ENCODE results near the gene ZNF652.

Gene ZNF652

DNA sequence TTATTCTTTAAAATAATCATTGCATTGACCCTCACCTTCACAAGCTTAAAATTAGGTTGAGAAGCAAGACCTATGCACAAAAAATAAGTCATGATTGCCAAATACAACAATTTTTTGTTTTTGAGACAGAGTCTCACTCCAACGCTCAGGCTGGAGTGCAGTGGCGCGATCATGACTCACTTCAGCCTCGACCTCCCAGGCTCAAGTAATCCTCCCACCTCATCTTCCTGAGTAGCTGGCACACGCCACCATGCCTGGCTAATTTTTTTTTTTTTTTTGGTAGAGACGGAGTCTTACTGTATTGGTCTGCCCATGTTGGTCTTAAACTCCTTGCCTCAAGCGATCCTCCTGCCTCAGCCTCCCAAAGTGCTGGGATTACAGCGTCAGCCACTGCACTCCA lies 24.2 kb downstream of the ZNF652 start:
- Histone ChIP-seq H3K27ac (no peak overlapping the region), H3K27me3 (no peaks in the 10 kb centered on the region), H3K4me1 (ENCODE audit: control insufficient read depth in 1 of 2, insufficient read depth in 1 of 2, low read depth in 1 of 2, low read length in 1 of 2) (peaks cover 6 to 13% of the 10 kb centered on the region in 2 experiments), H3K9me3 (no peaks in the 10 kb centered on the region), H3K4me3 (ENCODE audit: low read depth in 1 of 2, low read length in 1 of 2) (no peak overlapping the region), H3K36me3 (no peaks in the 10 kb centered on the region)
- TF ChIP-seq, protein P1, sequence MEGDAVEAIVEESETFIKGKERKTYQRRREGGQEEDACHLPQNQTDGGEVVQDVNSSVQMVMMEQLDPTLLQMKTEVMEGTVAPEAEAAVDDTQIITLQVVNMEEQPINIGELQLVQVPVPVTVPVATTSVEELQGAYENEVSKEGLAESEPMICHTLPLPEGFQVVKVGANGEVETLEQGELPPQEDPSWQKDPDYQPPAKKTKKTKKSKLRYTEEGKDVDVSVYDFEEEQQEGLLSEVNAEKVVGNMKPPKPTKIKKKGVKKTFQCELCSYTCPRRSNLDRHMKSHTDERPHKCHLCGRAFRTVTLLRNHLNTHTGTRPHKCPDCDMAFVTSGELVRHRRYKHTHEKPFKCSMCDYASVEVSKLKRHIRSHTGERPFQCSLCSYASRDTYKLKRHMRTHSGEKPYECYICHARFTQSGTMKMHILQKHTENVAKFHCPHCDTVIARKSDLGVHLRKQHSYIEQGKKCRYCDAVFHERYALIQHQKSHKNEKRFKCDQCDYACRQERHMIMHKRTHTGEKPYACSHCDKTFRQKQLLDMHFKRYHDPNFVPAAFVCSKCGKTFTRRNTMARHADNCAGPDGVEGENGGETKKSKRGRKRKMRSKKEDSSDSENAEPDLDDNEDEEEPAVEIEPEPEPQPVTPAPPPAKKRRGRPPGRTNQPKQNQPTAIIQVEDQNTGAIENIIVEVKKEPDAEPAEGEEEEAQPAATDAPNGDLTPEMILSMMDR (IDR thresholded peaks at IDR 0.05): no peak

DNA sequence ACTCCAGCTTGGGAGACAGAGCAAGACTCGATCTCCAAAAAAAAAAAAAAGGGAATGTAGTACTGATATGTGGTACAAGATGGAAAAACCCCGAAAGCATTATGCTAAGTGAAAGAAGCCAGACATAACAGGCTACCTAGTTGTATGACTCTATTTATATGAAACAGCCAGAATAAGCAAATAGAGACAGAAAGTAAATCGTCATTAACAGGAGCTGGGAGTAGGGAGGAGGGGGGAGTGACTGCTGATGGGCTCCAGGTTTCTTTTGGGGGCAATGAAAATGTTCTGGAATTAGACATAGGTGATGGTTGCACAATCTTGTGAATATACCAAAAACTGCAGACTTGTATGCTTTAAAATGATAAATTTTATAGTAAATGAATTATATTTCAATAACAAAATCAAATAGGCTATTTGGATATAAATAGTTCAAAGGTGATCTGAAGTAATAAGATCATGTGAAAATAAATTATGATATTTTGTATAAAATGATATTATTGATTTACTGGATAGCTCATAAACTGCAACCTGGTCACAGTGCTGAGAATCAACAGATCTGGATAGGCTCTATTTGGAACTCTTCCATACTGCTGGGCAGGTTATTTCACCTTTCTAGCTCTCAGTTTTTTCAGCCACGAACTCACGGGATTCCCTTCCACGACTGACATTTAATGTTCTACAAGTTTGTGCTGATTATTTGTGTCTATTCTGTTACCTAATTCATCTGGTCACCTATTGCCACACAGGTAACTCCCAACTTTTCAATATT lies 27.1 kb downstream of the ZNF652 start:
- no peak overlapping the region for H3K27ac ChIP-seq
- H3K27me3 ChIP-seq: no peaks in the 10 kb centered on the region
- no peaks in the 10 kb centered on the region for H3K9me3 ChIP-seq
- no peak overlapping the region for H3K4me3 ChIP-seq (ENCODE audit: low read depth in 1 of 2, low read length in 1 of 2)
- H3K4me1 ChIP-seq (ENCODE audit: control insufficient read depth in 1 of 2, insufficient read depth in 1 of 2, low read depth in 1 of 2, low read length in 1 of 2): peaks cover 3 to 7% of the 10 kb centered on the region in 2 experiments
- no peaks in the 10 kb centered on the region for H3K36me3 ChIP-seq
- TF ChIP-seq, protein P1 (IDR thresholded peaks at IDR 0.05): no peak

DNA sequence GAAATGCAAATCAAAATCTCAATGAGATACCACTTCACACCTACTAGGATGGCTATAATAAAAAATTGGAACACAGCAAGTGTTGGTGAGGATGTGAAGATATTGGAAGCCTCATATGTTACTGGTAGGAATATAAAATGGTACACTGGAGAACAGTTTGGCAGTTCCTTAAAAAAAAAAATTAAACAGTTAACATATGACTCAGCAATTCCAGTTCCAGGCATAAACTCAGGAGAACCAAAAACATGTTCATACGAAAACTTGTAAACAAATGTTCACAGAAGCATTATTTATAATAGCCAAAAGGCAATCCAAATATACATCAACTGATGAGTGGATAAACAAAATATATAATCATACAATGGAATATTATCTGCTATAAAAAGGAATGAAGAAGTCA lies 28.2 kb downstream of the ZNF652 start:
- H3K4me1 ChIP-seq (ENCODE audit: control insufficient read depth in 1 of 2, insufficient read depth in 1 of 2, low read depth in 1 of 2, low read length in 1 of 2): peaks cover 14 to 18% of the 10 kb centered on the region in 2 experiments
- no peaks in the 10 kb centered on the region for H3K36me3 ChIP-seq
- peak overlapping the region; percentile 41 for H3K27ac ChIP-seq
- no peak overlapping the region for H3K4me3 ChIP-seq (ENCODE audit: low read depth in 1 of 2, low read length in 1 of 2)
- TF ChIP-seq, protein P1 (IDR thresholded peaks at IDR 0.05): no peak
- H3K27me3 ChIP-seq: no peaks in the 10 kb centered on the region
- H3K9me3 ChIP-seq: no peaks in the 10 kb centered on the region

DNA sequence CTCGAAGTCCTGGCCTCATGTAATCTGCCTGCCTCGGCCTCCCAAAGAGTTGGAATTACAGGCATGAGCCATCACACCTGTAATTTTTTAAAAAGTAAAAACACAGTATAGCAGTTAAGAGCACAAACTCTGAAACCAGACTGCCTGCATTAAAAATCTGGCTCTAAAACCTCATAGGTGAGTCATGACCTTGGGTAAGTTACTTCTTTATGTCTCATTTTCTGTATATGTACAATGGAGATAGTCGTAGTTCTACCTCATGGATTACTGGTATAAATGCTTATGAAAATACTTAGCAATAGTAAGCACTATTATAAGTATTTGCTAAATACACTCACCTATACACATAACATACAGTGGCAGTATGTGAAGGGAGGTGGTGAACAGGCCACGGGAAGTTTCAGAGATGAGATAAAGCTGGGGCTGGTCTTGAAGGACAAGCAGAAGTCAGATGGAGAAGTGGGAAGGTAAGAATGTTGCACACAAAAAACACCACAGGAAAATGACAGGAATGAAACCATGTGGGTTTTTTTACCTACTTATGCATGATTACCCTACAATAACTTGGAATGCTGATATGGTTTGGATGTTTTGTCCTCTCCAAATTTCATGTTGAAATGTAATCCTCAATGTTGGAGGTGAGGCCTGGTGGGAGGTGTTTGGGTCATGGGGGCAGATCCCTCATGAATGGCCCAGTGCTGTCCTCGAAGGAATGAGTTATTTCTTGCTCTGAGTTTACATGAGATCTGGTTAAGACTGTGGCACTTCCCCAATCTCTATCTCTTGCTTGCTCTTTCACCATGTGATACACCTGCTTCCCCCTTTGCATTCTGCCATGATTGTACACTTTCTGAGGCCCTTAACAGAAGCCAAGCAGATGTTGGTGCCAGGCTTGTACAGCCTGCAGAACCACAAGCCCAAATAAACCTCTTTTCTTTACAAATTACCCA lies 33.9 kb downstream of the ZNF652 start:
- Histone ChIP-seq H3K27ac (peak overlapping the region; percentile 88), H3K27me3 (no peaks in the 10 kb centered on the region), H3K4me3 (ENCODE audit: low read depth in 1 of 2, low read length in 1 of 2) (peak overlapping the region in 1 of 2 experiments; percentile 16), H3K36me3 (no peaks in the 10 kb centered on the region), H3K9me3 (no peaks in the 10 kb centered on the region), H3K4me1 (ENCODE audit: control insufficient read depth in 1 of 2, insufficient read depth in 1 of 2, low read depth in 1 of 2, low read length in 1 of 2) (peaks cover 29 to 32% of the 10 kb centered on the region in 2 experiments)
- TF ChIP-seq, protein P1 (IDR thresholded peaks at IDR 0.05): no peak

DNA sequence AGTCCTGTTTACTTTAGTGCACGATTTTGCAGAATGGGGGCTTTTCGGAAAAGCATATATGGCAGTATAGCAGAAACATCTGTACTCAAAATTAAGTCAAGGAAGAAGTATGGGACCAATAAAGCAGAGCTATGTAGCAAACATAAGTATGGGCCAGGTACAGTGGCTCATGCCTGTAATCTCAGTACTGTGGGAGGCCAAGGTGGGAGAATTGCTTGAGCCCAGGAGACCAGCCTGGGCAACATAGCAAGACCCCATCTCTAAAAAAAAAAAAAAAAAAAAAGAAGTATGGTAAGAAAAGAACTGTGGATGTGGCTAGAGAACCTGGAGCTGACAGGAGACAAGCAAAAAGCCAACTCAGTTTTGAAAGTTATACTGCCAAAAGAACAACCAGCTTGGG lies 36.1 kb downstream of the ZNF652 start:
- no peak overlapping the region for H3K4me3 ChIP-seq (ENCODE audit: low read depth in 1 of 2, low read length in 1 of 2)
- TF ChIP-seq, protein P1 (IDR thresholded peaks at IDR 0.05): no peak
- H3K27me3 ChIP-seq: no peaks in the 10 kb centered on the region
- peaks cover 34 to 35% of the 10 kb centered on the region in 2 experiments for H3K4me1 ChIP-seq (ENCODE audit: control insufficient read depth in 1 of 2, insufficient read depth in 1 of 2, low read depth in 1 of 2, low read length in 1 of 2)
- H3K36me3 ChIP-seq: no peaks in the 10 kb centered on the region
- no peak overlapping the region for H3K27ac ChIP-seq
- H3K9me3 ChIP-seq: no peaks in the 10 kb centered on the region
